GM23338 (cell line): ENCODE data around the gene GNPDA2. TPM values are rescaled to one million over a fixed set of nuclear protein-coding genes. Genes with fewer than 3 reads are reported as not detected.

ENCODE experiments used
- polyA plus RNA-seq: library from polyadenylated mRNA; unstranded; fragments of >200 nt; fragmentation: Nextera tagmentation; extraction: Ambion mirVana; gene quantifications from 2 replicates; pipeline ENCODE4 v1.2.1, GENCODE V29; 2016
- total RNA-seq: library from RNA; depleted of rRNA; stranded (reverse); fragments of >200 nt; shearing (Covaris generic); gene quantifications from 2 replicates; pipeline ENCODE4 v1.2.3, GENCODE V29; 2014; rRNA removed

Gene GNPDA2
- total and polyA plus RNA-seq, 2 experiments from 2014 or later: 6.4 to 7.7 TPM

Other genes with a start within 250 kb of the GNPDA2 start
- gene YIPF7, start 74.9 kb downstream of the GNPDA2 start, total RNA-seq: not detected in 2 replicates
- not detected in 2 replicates for gene YIPF7, start 74.9 kb downstream of the GNPDA2 start, polyA plus RNA-seq
- gene GUF1, start 48.1 kb downstream of the GNPDA2 start, total RNA-seq: 37.9 and 39.9 TPM in 2 replicates
- 9.3 and 15.4 TPM in 2 replicates for gene GUF1, start 48.1 kb downstream of the GNPDA2 start, polyA plus RNA-seq